ENCODE data around the gene ZSCAN32.

Gene ZSCAN32

GRCh38 chr16:3358871-3359270, 41.9 kb downstream of the ZSCAN32 start:
- DNase-seq (ENCODE audit: low read depth in 4 of 4, low spot score in 1 of 4): no peak

GRCh38 chr16:3356118-3356517, 44.7 kb downstream of the ZSCAN32 start:
- DNase-seq (ENCODE audit: low read depth in 4 of 4, low spot score in 1 of 4): no peak

- no peak for DNase-seq (ENCODE audit: low read depth in 4 of 4, low spot score in 1 of 4)
Measured at GRCh38 chr16:3355589-3355988, 45.2 kb downstream of the ZSCAN32 start, which contains the start of gene OR2C1. Gene OR2C1 (plus strand): TSS chr16:3355889. CDS start chr16:3355941, 52 bp downstream.

GRCh38 chr16:3349175-3349574, 51.6 kb downstream of the ZSCAN32 start:
- DNase-seq (ENCODE audit: low read depth in 4 of 4, low spot score in 1 of 4): no peak

- no peak for DNase-seq (ENCODE audit: low read depth in 4 of 4, low spot score in 1 of 4)
Measured at GRCh38 chr16:3348547-3349167, 52.1 kb downstream of the ZSCAN32 start.

GRCh38 chr16:3347586-3347985, 53.2 kb downstream of the ZSCAN32 start:
- DNase-seq (ENCODE audit: low read depth in 4 of 4, low spot score in 1 of 4): no peak

- DNase-seq (ENCODE audit: low read depth in 4 of 4, low spot score in 1 of 4): no peak
Measured at GRCh38 chr16:3346041-3346440, 54.8 kb downstream of the ZSCAN32 start.

Data from stimulated activated CD4-positive, alpha-beta T cell treated with anti-CD3 and anti-CD28 coated beads, Interleukin-1b, Interleukin-23, amount 100 ng/mL, for 24 hours (primary cell).